T-helper 2 cell treated with Interferon-gamma antibody and Interleukin-4, amounts not matched to agents 5 μg/mL and 100 μg/mL, for 36 hours (primary cell): ENCODE data around the gene MRPS18B.
"Not testable (repeated sequence)": the region's sequence is repeated elsewhere in the genome, so short reads cannot be mapped to it uniquely, and the experiment has no call there.

Experiments used
- DNase-seq: peaks from one replicate; pipeline ENCODE4 v3.0.0; 2021; ENCODE audit warnings: low spot score
- H3K27ac Mint-ChIP-seq: one replicate; pipeline ENCODE4 v1.8.0; 2021; ENCODE audit warnings: mild to moderate bottlenecking, mixed read lengths
- H3K27me3 Mint-ChIP-seq: one replicate; pipeline ENCODE4 v1.8.0; 2021; ENCODE audit warnings: low read depth, mixed read lengths
- H3K36me3 Mint-ChIP-seq: one replicate; pipeline ENCODE4 v1.8.0; 2021; ENCODE audit warnings: low read depth, mixed read lengths
- H3K4me1 Mint-ChIP-seq: one replicate; pipeline ENCODE4 v1.8.0; 2021; ENCODE audit warnings: low read depth, mixed read lengths
- H3K4me3 Mint-ChIP-seq: one replicate; pipeline ENCODE4 v1.8.0; 2022; ENCODE audit warnings: mild to moderate bottlenecking, moderate library complexity, mixed read lengths
- H3K9me3 Mint-ChIP-seq: one replicate; pipeline ENCODE4 v1.8.0; 2021; ENCODE audit warnings: mixed read lengths

The MRPS18B gene

GRCh38 chr6:30597315-30598144, 20.1 kb upstream of the MRPS18B start:
- not testable (repeated sequence) for H3K27me3 Mint-ChIP-seq, H3K4me1 Mint-ChIP-seq, H3K9me3 Mint-ChIP-seq, H3K4me3 Mint-ChIP-seq
- Mint-ChIP-seq H3K36me3 (peaks cover 37% of the 10 kb centered on the region), H3K27ac (peak overlapping the region; percentile 73)
- DNase-seq: peak; percentile 64

DNA sequence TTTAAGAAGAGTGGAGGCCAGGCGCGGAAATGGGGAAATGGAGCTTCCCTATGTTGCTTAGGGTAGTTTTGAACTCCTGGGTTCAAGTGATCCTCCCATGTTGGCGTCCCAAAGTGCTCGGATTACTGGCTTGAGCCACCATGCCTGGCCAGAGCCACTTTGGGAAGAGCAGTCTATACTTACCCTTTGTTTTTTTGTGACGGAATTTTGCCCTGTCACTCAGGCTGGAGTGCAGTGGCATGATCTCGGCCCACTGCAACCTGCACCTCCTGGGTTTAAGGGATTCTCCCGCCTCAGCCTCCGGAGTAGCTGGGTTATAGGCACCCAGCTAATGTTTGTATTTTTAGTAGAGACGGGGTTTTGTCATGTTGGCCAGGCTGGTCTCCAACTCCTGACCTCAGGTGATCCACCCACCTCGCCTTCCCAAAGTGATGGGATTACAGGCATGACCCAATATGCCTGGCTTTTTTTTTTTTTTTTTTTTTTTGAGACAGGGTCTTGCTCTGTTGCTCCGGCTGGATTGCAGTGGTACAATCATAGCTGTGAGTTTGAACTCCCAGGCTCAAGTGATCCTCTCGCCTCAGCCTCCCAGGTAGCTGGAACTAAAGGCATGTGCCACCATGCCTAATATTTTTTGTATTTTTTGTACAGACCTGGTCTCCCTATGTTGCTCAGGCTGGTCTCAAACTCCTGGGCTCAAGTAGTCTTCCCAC, 18.6 kb upstream of the MRPS18B start:
- Mint-ChIP-seq H3K4me3 (no peak overlapping the region), H3K27me3 (no peaks in the 10 kb centered on the region), H3K9me3 (no peaks in the 10 kb centered on the region), H3K36me3 (peaks cover 48% of the 10 kb centered on the region), H3K27ac (no peak overlapping the region), H3K4me1 (peaks cover 2% of the 10 kb centered on the region)
- no peak for DNase-seq

GRCh38 chr6:30599625-30600324, 17.9 kb upstream of the MRPS18B start:
- Mint-ChIP-seq H3K4me3 (no peak overlapping the region), H3K27ac (no peak overlapping the region), H3K4me1 (peaks cover 2% of the 10 kb centered on the region), H3K27me3 (no peaks in the 10 kb centered on the region), H3K36me3 (peaks cover 50% of the 10 kb centered on the region), H3K9me3 (no peaks in the 10 kb centered on the region)
- no peak for DNase-seq

GRCh38 chr6:30600451-30600961, 17.1 kb upstream of the MRPS18B start:
- Mint-ChIP-seq H3K27ac (peak overlapping the region; percentile 17), H3K4me3 (no peak overlapping the region), H3K27me3 (no peaks in the 10 kb centered on the region), H3K9me3 (no peaks in the 10 kb centered on the region), H3K36me3 (peaks cover 52% of the 10 kb centered on the region), H3K4me1 (peaks cover 2% of the 10 kb centered on the region)
- DNase-seq: no peak

- Mint-ChIP-seq H3K27me3 (no peaks in the 10 kb centered on the region), H3K4me1 (peaks cover 2% of the 10 kb centered on the region), H3K9me3 (no peaks in the 10 kb centered on the region), H3K27ac (no peak overlapping the region), H3K36me3 (peaks cover 61% of the 10 kb centered on the region), H3K4me3 (no peak overlapping the region)
- no peak for DNase-seq
These were observed 16.2 kb upstream of the MRPS18B start for GRCh38 chr6:30601436-30601814.

GRCh38 chr6:30601815-30602641, 15.6 kb upstream of the MRPS18B start:
- Mint-ChIP-seq H3K4me3 (no peak overlapping the region), H3K27ac (peak overlapping the region; percentile 29), H3K9me3 (no peaks in the 10 kb centered on the region), H3K27me3 (no peaks in the 10 kb centered on the region), H3K4me1 (peaks cover 5% of the 10 kb centered on the region), H3K36me3 (peaks cover 66% of the 10 kb centered on the region)
- DNase-seq: no peak

DNA sequence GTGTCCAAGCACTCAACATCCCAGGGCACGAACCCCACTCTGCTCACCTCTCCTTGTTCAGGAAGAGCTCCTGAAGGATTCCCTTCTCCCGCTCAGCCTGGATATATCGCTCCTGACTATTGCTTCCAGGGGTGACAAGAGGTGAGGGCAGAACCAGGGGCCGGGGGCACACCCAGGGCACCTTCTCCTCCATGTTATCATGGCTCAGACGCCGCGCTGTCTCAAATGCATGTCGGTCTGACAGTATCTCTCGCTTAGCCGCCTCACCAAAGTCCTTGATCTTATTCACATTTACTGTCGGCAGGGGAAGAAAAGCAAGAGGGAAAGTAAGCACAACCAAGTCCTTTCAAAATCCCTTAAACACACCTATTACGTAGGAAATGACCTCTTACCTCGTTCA, 13.7 kb upstream of the MRPS18B start:
- H3K4me1 Mint-ChIP-seq: peaks cover 14% of the 10 kb centered on the region
- no peaks in the 10 kb centered on the region for H3K27me3 Mint-ChIP-seq
- H3K27ac Mint-ChIP-seq: no peak overlapping the region
- H3K9me3 Mint-ChIP-seq: no peaks in the 10 kb centered on the region
- no peak overlapping the region for H3K4me3 Mint-ChIP-seq
- H3K36me3 Mint-ChIP-seq: peaks cover 77% of the 10 kb centered on the region
- DNase-seq: no peak

DNA sequence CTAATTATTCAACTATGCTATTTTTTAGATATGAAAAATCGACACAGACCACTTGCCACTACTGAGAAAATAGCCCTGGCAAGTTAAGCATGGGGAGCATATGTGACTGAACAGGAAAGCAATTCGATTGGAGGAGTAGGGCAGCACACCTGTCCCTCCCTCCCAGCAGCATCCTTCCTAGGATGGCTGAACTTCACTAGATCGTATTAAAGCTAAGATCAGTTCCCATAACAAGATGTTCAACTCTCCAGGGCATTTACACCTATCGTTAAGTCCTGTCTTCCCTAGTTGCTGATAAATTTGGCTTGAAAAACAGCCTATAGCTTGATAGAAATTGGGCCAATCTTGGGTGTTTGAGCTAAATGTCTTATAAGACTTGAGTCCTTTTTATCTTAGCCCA, 7.6 kb upstream of the MRPS18B start:
- Mint-ChIP-seq H3K27me3 (no peaks in the 10 kb centered on the region), H3K4me3 (no peak overlapping the region), H3K27ac (peak overlapping the region; percentile 45), H3K36me3 (peaks cover 80% of the 10 kb centered on the region), H3K4me1 (peaks cover 49% of the 10 kb centered on the region), H3K9me3 (no peaks in the 10 kb centered on the region)
- DNase-seq: no peak

DNA sequence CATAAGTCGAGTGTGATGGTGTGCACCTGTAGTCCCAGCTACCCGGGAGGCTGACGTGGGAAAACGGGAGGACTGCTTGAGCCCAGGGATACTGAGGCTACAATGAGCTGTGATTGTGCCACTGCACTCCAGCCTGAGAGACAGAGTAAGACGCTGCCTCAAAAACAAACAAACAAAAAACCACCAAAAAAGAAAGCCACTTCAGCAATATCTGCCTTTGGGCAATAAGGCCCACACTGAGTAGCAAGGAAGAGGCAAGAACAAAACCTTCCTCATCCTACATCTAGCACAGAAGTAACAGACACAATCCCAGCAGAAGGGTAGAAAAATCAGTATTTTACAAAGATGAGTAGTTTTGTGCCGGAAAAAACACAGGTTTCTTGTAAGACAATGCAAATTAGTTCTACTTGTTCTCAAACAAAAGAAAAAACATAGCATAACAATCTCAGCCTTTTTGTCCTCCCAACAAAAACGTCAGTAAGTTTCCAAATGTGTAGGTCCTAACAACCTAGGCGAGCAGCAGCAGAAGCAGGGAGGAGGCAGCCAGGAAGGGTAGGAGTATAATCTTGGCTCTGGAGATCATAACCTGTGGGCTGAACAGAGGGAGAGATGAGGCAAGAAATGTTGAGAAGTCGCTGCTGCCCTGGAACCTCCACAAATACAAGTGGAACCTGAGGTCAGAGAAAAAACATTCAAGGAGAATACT, 6.3 kb upstream of the MRPS18B start:
- Mint-ChIP-seq H3K36me3 (peaks cover 82% of the 10 kb centered on the region), H3K4me3 (no peak overlapping the region), H3K4me1 (peaks cover 49% of the 10 kb centered on the region), H3K27me3 (no peaks in the 10 kb centered on the region), H3K9me3 (no peaks in the 10 kb centered on the region), H3K27ac (peak overlapping the region; percentile 46)
- no peak for DNase-seq

GRCh38 chr6:30611856-30612194, 5.8 kb upstream of the MRPS18B start:
- peaks cover 82% of the 10 kb centered on the region for H3K36me3 Mint-ChIP-seq
- H3K9me3 Mint-ChIP-seq: no peaks in the 10 kb centered on the region
- no peak overlapping the region for H3K4me3 Mint-ChIP-seq
- peak overlapping the region; percentile 46 for H3K27ac Mint-ChIP-seq
- H3K27me3 Mint-ChIP-seq: no peaks in the 10 kb centered on the region
- peaks cover 46% of the 10 kb centered on the region for H3K4me1 Mint-ChIP-seq
- no peak for DNase-seq

DNA sequence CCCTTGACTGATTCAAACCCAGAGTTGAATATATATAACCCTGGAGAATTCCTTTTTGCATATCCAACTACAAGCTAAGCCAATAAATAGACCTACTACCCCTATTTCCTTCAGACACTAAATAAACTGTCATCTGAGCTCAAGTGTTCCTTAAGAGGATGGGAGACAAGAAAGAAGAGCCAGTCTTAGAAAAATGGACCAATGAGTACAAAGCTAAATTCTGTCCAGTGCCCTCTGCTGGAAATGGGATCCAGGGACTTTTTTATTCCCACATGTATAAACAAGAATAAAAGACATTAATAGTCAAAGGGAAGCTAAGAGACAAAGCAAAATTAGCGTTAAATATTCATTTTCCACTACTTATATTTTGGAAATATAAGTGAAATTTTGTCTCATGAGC, 5.4 kb upstream of the MRPS18B start:
- no peak overlapping the region for H3K27ac Mint-ChIP-seq
- no peaks in the 10 kb centered on the region for H3K9me3 Mint-ChIP-seq
- no peak for DNase-seq
- H3K4me3 Mint-ChIP-seq: peak overlapping the region; percentile 2
- peaks cover 83% of the 10 kb centered on the region for H3K36me3 Mint-ChIP-seq
- H3K27me3 Mint-ChIP-seq: peaks cover 2% of the 10 kb centered on the region
- H3K4me1 Mint-ChIP-seq: peaks cover 46% of the 10 kb centered on the region

- no peak for DNase-seq
- Mint-ChIP-seq H3K4me3 (peak overlapping the region; percentile 27), H3K36me3 (peaks cover 78% of the 10 kb centered on the region)
These were observed 4.9 kb upstream of the MRPS18B start for GRCh38 chr6:30612687-30613248.

More at GRCh38 chr6:30612687-30613248, 4.9 kb upstream of the MRPS18B start:
- Mint-ChIP-seq H3K27ac (peak overlapping the region; percentile 97), H3K27me3 (peaks cover 5% of the 10 kb centered on the region), H3K9me3 (no peaks in the 10 kb centered on the region), H3K4me1 (peaks cover 42% of the 10 kb centered on the region)
